CD4-positive, alpha-beta T cell (primary cell): ENCODE results near the gene PLP1. TPM values are rescaled to one million over a fixed set of nuclear protein-coding genes. Genes with fewer than 3 reads are reported as not detected.

ENCODE experiments used
- ATAC-seq: fragments of 200-7000 bp; cut with Tn5 transposase; one replicate; pipeline ENCODE4 v1.10.0; 2022; ENCODE audit warnings: mild to moderate bottlenecking; ENCODE audit not compliant: poor library complexity
- CTCF ChIA-PET: fragments of 350-600 bp; sonication (Branson Sonifier 250); formaldehyde crosslinking; loops from one replicate; lab custom pipeline; 2021; ENCODE audit warnings: antibody characterized with exemption, inconsistent platforms; lab: Charles Lee
- POLR2A ChIA-PET: fragments of 350-600 bp; sonication (Branson Sonifier 250); formaldehyde crosslinking; loops from one replicate; lab custom pipeline; 2021; ENCODE audit warnings: antibody characterized with exemption, inconsistent platforms; lab: Charles Lee
- DNase-seq, 14 experiments: peaks; one replicate each; pipeline ENCODE4 v3.0.0-alpha.2; 2013 to 2020; ENCODE audit warnings: mixed read lengths in 2 of 14
- H3K27ac ChIP-seq, 2 donors: one replicate each; pipeline versions ENCODE4 v1.5.1 to v1.7.0; 2013; ENCODE audit warnings: low read length in 2 of 2, low read depth in 1 of 2, mild to moderate bottlenecking in 1 of 2
- H3K27me3 ChIP-seq, 2 experiments: 1 replicate in 1 of 2; 2 replicates in 1 of 2; pipeline versions ENCODE4 v1.6.1 to v1.7.0; 2013; ENCODE audit warnings: low read length in 2 of 2, control low read depth in 1 of 2, mild to moderate bottlenecking in 1 of 2, moderate library complexity in 1 of 2; ENCODE audit not compliant: insufficient read depth in 2 of 2, control insufficient read depth in 1 of 2
- H3K36me3 ChIP-seq: one replicate; pipeline ENCODE4 v1.6.1; 2013; ENCODE audit warnings: low read length, control low read depth; ENCODE audit not compliant: insufficient read depth
- H3K4me1 ChIP-seq: one replicate; pipeline ENCODE4 v1.6.1; 2013; ENCODE audit warnings: low read length, control low read depth; ENCODE audit not compliant: insufficient read depth
- H3K4me3 ChIP-seq: one replicate; pipeline ENCODE4 v1.5.1; 2013; ENCODE audit warnings: mild to moderate bottlenecking, low read length, moderate library complexity
- H3K9me3 ChIP-seq, 2 experiments: 1 replicate in 1 of 2; 2 replicates in 1 of 2; pipeline versions ENCODE4 v1.6.1 to v1.7.0; 2013; ENCODE audit warnings: low read length in 2 of 2, mild to moderate bottlenecking in 2 of 2, control low read depth in 1 of 2, moderate library complexity in 1 of 2; ENCODE audit not compliant: control insufficient read depth in 1 of 2, insufficient read depth in 1 of 2
- H3K27ac Mint-ChIP-seq: one replicate; pipeline ENCODE4 v1.8.0; 2020; ENCODE audit warnings: mixed read lengths
- H3K27me3 Mint-ChIP-seq: one replicate; pipeline ENCODE4 v1.8.0; 2021; ENCODE audit warnings: mixed read lengths
- H3K36me3 Mint-ChIP-seq: one replicate; pipeline ENCODE4 v1.8.0; 2021; ENCODE audit warnings: low read depth, mixed read lengths
- H3K4me1 Mint-ChIP-seq: one replicate; pipeline ENCODE4 v1.8.0; 2021; ENCODE audit warnings: low read depth, mixed read lengths
- H3K4me3 Mint-ChIP-seq: one replicate; pipeline ENCODE4 v1.8.0; 2020; ENCODE audit warnings: mild to moderate bottlenecking, mixed read lengths
- H3K9me3 Mint-ChIP-seq: one replicate; pipeline ENCODE4 v1.8.0; 2020; ENCODE audit warnings: mixed read lengths
- CTCF ChIP-seq: fragments of 200-600 bp; IDR thresholded peaks from one replicate; pipeline ENCODE4 v1.8.0; 2022; ENCODE audit warnings: antibody characterized with exemption, mild to moderate bottlenecking
- intact Hi-C, 2 experiments: fragments of 100-400 bp; cut with DNase I in 1 of 2; cut with micrococcal nuclease in 1 of 2; formaldehyde crosslinking; loops; one replicate each; pipeline versions ENCODE4 v1.15.1 to v1.9.0; 2023 to 2025; cut with DNase I, micrococcal nuclease
- polyA plus RNA-seq, 2 donors: library from polyadenylated mRNA; unstranded; fragments of 120-200 nt; gene quantifications; one replicate each; pipeline ENCODE4 v1.2.1, GENCODE V29; 2013
- total RNA-seq, 174 experiments: library from RNA in 2 of 174; stranded (reverse) in 2 of 174; gene quantifications; one replicate each; pipeline ENCODE4 v1.2.3 and lab custom pipeline; 2021 to 2026

The PLP1 gene, protein sequence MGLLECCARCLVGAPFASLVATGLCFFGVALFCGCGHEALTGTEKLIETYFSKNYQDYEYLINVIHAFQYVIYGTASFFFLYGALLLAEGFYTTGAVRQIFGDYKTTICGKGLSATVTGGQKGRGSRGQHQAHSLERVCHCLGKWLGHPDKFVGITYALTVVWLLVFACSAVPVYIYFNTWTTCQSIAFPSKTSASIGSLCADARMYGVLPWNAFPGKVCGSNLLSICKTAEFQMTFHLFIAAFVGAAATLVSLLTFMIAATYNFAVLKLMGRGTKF
- total RNA-seq (not detected), total RNA-seq (lab: John Stamatoyannopoulos, UW) (0 to 0.13 (median 0) reads per million in 172 experiments)
- polyA plus RNA-seq (2013, experiment 1 of 2) = 0.05 TPM
- polyA plus RNA-seq (2013, experiment 2 of 2) = 1.4 TPM

GRCh38 chrX:103776546-103776945 is at the start of gene PLP1:
Gene PLP1 (plus strand): TSS chrX:103776840. CDS start chrX:103776996, 156 bp downstream.
- no peak within 1 kb of the TSS for H3K4me3 Mint-ChIP-seq
- DNase-seq = no peak
- no peak within 1 kb of the TSS for H3K27ac Mint-ChIP-seq
- H3K9me3 Mint-ChIP-seq = no peaks in the 10 kb centered on the region
- Histone ChIP-seq H3K4me1 (no peaks in the 10 kb centered on the region), H3K36me3 (no peaks in the 10 kb centered on the region), H3K4me3 (no peak within 1 kb of the TSS), H3K27me3 (no peaks in the 10 kb centered on the region), H3K27ac (no peak within 1 kb of the TSS), H3K9me3 (no peaks in the 10 kb centered on the region)
- H3K27me3 Mint-ChIP-seq = peaks cover 8% of the 10 kb centered on the region
- no peaks in the 10 kb centered on the region for H3K36me3 Mint-ChIP-seq
- CTCF ChIA-PET = no interaction called here
- POLR2A ChIA-PET = no interaction called here
- intact Hi-C loops = no loop called here
- TF ChIP-seq CTCF = no peak
- no peak for ATAC-seq
- no peaks in the 10 kb centered on the region for H3K4me1 Mint-ChIP-seq

DNA sequence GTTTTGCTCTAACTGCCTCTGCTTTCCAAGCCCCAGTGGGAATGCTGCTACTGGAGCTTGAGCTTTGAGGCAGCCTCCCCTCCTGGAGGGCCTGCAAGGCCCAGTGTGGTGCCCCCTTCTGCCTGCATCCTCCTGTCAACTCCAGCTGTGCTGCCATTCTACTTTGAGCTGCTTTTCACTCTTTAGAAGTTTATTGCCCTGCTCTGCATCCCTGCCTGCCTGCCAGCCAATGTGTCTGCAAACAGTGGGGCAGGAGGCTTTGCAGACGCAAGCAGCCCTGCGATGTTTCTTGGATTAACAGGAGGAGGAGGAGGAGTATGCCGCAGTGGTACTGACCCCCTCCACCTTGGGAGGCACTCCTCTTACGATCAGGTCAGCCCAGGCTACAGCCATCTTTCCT is 49.5 kb upstream of the PLP1 start:
- ATAC-seq = no peak

DNA sequence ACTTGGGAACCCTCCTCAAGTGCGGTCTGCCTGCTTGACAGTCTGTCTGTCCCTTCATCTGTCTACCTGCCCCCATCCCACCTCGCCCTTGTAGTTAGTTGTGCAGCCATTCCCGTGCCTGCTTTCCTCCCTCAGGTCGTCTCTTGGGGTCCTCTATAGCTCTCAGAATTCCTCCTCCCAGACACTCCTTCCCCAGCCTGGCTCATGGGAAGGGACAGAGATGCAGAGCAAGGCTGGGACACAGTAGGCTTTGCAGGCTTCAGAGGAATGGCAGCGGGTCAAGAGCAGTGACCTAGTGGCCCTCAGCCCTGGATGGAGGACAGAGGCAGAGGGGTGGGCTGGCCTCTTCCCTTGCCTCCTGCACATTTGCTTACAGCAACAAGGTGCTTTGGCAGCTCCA is 47.6 kb upstream of the PLP1 start:
- Mint-ChIP-seq H3K36me3 (no peaks in the 10 kb centered on the region), H3K27me3 (no peaks in the 10 kb centered on the region), H3K4me3 (no peak overlapping the region), H3K4me1 (no peaks in the 10 kb centered on the region), H3K27ac (no peak overlapping the region), H3K9me3 (no peaks in the 10 kb centered on the region)
- no peaks in the 10 kb centered on the region for H3K9me3 ChIP-seq
- no peaks in the 10 kb centered on the region for H3K27me3 ChIP-seq
- H3K4me3 ChIP-seq = no peak overlapping the region
- ChIA-PET POLR2A (no interaction called here), CTCF (no interaction called here)
- DNase-seq = no peak
- intact Hi-C loops = no loop called here
- TF ChIP-seq CTCF = no peak
- no peak overlapping the region for H3K27ac ChIP-seq
- no peak for ATAC-seq
- H3K36me3 ChIP-seq = no peaks in the 10 kb centered on the region
- H3K4me1 ChIP-seq = no peaks in the 10 kb centered on the region

More for the DNA sequence above, 49.5 kb upstream of the PLP1 start:
- Mint-ChIP-seq H3K4me3 (no peak overlapping the region), H3K27me3 (no peaks in the 10 kb centered on the region), H3K4me1 (no peaks in the 10 kb centered on the region), H3K27ac (no peak overlapping the region), H3K9me3 (no peaks in the 10 kb centered on the region), H3K36me3 (no peaks in the 10 kb centered on the region)
- TF ChIP-seq CTCF = no peak
- no peaks in the 10 kb centered on the region for H3K36me3 ChIP-seq
- intact Hi-C loops = no loop called here
- no peak for DNase-seq
- POLR2A ChIA-PET = no interaction called here
- H3K9me3 ChIP-seq = no peaks in the 10 kb centered on the region
- no peaks in the 10 kb centered on the region for H3K27me3 ChIP-seq
- CTCF ChIA-PET = no interaction called here
- no peaks in the 10 kb centered on the region for H3K4me1 ChIP-seq
- no peak overlapping the region for H3K4me3 ChIP-seq
- no peak overlapping the region for H3K27ac ChIP-seq
